ENCODE data around the gene OR4B1. TPM values are rescaled to one million over a fixed set of nuclear protein-coding genes. Genes with fewer than 3 reads are reported as not detected.

The OR4B1 gene
- not detected in 2 replicates for total RNA-seq (2014; rRNA removed; shearing (Covaris generic))
- total RNA-seq (2022) = not detected in 2 replicates
- percentile 19 among the genes with signal in this experiment for Bru-seq, nascent RNA
- BruChase-seq, experiment 1, labeled RNA remaining after a 6-hour chase = not detected
- BruChase-seq, experiment 2, labeled RNA remaining after a 2-hour chase = not detected
- long read RNA-seq = 0 reads

GRCh38 chr11:48216510-48216909, at the start of gene OR4B1:
Gene OR4B1, plus strand, starts transcription at chr11:48216810. Its CDS starts 0 bp downstream, at chr11:48216810.
- no peak within 1 kb of the TSS for H3K27ac ChIP-seq (ENCODE audit: low read depth, low read length, poor library complexity, severe bottlenecking)
- intact Hi-C loops (cut with micrococcal nuclease; ENCODE audit: unreplicated experiment) = no loop called here
- H2AFZ ChIP-seq (ENCODE audit: low read length) = no peak within 1 kb of the TSS
- H3K4me2 ChIP-seq (ENCODE audit: low read length) = no peak within 1 kb of the TSS
- no peaks in the 10 kb centered on the region for H3K4me1 ChIP-seq (ENCODE audit: insufficient read depth, low read length, poor library complexity, severe bottlenecking)
- POLR2A ChIA-PET = no interaction called here
- no peaks in the 10 kb centered on the region for H3K36me3 ChIP-seq (ENCODE audit: insufficient read depth, low read length)
- H4K20me1 ChIP-seq (ENCODE audit: insufficient read depth, low read length) = no peaks in the 10 kb centered on the region
- no peaks in the 10 kb centered on the region for H3K79me2 ChIP-seq (ENCODE audit: insufficient read depth, low read depth, low read length)
- no TSS peak for BruUV-seq (replicated peaks)
- H3K9me3 ChIP-seq (ENCODE audit: low read length) = no peaks in the 10 kb centered on the region
- DNase-seq (ENCODE audit: low spot score) = no peak
- H3K9me2 ChIP-seq (ENCODE audit: insufficient read depth, low read length) = no peaks in the 10 kb centered on the region
- no peak within 1 kb of the TSS for H3K4me3 ChIP-seq (ENCODE audit: low read depth, low read length, poor library complexity, severe bottlenecking)
- CTCF ChIA-PET (ENCODE audit: unreplicated experiment) = no interaction called here
- no peak for TF ChIP-seq CTCF (conservative IDR thresholded peaks at IDR 0.05; ENCODE audit: low read length)
- no peak for TF ChIP-seq EZH2phosphoT487 (IDR thresholded peaks at IDR 0.05; ENCODE audit: borderline replicate concordance, low read depth, low read length)

GRCh38 chr11:48167380-48167779, 49.2 kb upstream of the OR4B1 start:
- Histone ChIP-seq H3K4me3 (ENCODE audit: low read depth, low read length, poor library complexity, severe bottlenecking) (no peak overlapping the region), H3K4me2 (ENCODE audit: low read length) (no peak overlapping the region), H2AFZ (ENCODE audit: low read length) (no peak overlapping the region), H3K79me2 (ENCODE audit: insufficient read depth, low read depth, low read length) (no peaks in the 10 kb centered on the region), H3K9me2 (ENCODE audit: insufficient read depth, low read length) (no peaks in the 10 kb centered on the region), H3K9me3 (ENCODE audit: low read length) (no peaks in the 10 kb centered on the region), H3K27ac (ENCODE audit: low read depth, low read length, poor library complexity, severe bottlenecking) (no peak overlapping the region), H3K36me3 (ENCODE audit: insufficient read depth, low read length) (peaks cover 32% of the 10 kb centered on the region; the same call in 1 of the 2 replicates), H4K20me1 (ENCODE audit: insufficient read depth, low read length) (no peaks in the 10 kb centered on the region), H3K4me1 (ENCODE audit: insufficient read depth, low read length, poor library complexity, severe bottlenecking) (peaks cover 12% of the 10 kb centered on the region)
- no peak for DNase-seq (ENCODE audit: low spot score)
- intact Hi-C loops (cut with micrococcal nuclease; ENCODE audit: unreplicated experiment) = no loop called here
- ChIA-PET CTCF (ENCODE audit: unreplicated experiment) (no interaction called here), POLR2A (interaction anchor here (1.1 kb wide), 1 partner anchor 9 kb away, joined by 4 read pairs; no protein-coding TSS in a partner anchor)
- BruUV-seq (replicated peaks) = TSS peak; percentile 23
- TF ChIP-seq EZH2phosphoT487 (IDR thresholded peaks at IDR 0.05; ENCODE audit: borderline replicate concordance, low read depth, low read length) = no peak

- Histone ChIP-seq H2AFZ (ENCODE audit: low read length) (no peak overlapping the region), H3K4me3 (ENCODE audit: low read depth, low read length, poor library complexity, severe bottlenecking) (no peak overlapping the region), H3K4me1 (ENCODE audit: insufficient read depth, low read length, poor library complexity, severe bottlenecking) (peaks cover 12% of the 10 kb centered on the region), H3K9me2 (ENCODE audit: insufficient read depth, low read length) (no peaks in the 10 kb centered on the region), H4K20me1 (ENCODE audit: insufficient read depth, low read length) (no peaks in the 10 kb centered on the region), H3K4me2 (ENCODE audit: low read length) (no peak overlapping the region), H3K79me2 (ENCODE audit: insufficient read depth, low read depth, low read length) (no peaks in the 10 kb centered on the region), H3K36me3 (ENCODE audit: insufficient read depth, low read length) (peaks cover 22% of the 10 kb centered on the region; the same call in 1 of the 2 replicates), H3K27ac (ENCODE audit: low read depth, low read length, poor library complexity, severe bottlenecking) (no peak overlapping the region), H3K9me3 (ENCODE audit: low read length) (no peaks in the 10 kb centered on the region)
- TF ChIP-seq CTCF (conservative IDR thresholded peaks at IDR 0.05; ENCODE audit: low read length) (no peak), EZH2phosphoT487 (IDR thresholded peaks at IDR 0.05; ENCODE audit: borderline replicate concordance, low read depth, low read length) (no peak)
- BruUV-seq (replicated peaks) = no TSS peak
- no peak for DNase-seq (ENCODE audit: low spot score)
- ChIA-PET CTCF (ENCODE audit: unreplicated experiment) (no interaction called here), POLR2A (no interaction called here)
- intact Hi-C loops (cut with micrococcal nuclease; ENCODE audit: unreplicated experiment) = no loop called here
Observed at GRCh38 chr11:48168815-48169214, 47.8 kb upstream of the OR4B1 start.
